Dermis microvascular lymphatic vessel endothelial cell (primary cell): Measurements from ENCODE around the gene EPHB1. TPM values are rescaled to one million over a fixed set of nuclear protein-coding genes. Genes with fewer than 3 reads are reported as not detected.

Source experiments
- DNase-seq, 2 donors: peaks; one replicate each; pipeline versions ENCODE4 v3.0.0 to v3.0.0-alpha.2; 2010; ENCODE audit warnings: low read depth in 2 of 2
- total RNA-seq: library from RNA; depleted of rRNA; stranded (reverse); fragments of >200 nt; gene quantifications from 2 replicates; pipeline ENCODE4 v1.2.1, GENCODE V29; 2014

Gene EPHB1
- total RNA-seq, 1 donor from 2014 or later: 1.4 TPM

- no peak for DNase-seq
Measured at GRCh38 chr3:134807189-134807588, 12.1 kb downstream of the EPHB1 start.

GRCh38 chr3:134808835-134809234 lies 13.8 kb downstream of the EPHB1 start:
- no peak for DNase-seq

- no peak for DNase-seq
Measured at GRCh38 chr3:134809427-134810051, 14.5 kb downstream of the EPHB1 start.

- DNase-seq: no peak
Measured at GRCh38 chr3:134810052-134810435, 15.0 kb downstream of the EPHB1 start.

GRCh38 chr3:134810850-134811249 lies 15.8 kb downstream of the EPHB1 start:
- no peak for DNase-seq

GRCh38 chr3:134813618-134814017 lies 18.6 kb downstream of the EPHB1 start:
- DNase-seq: no peak

- DNase-seq: no peak
Measured at GRCh38 chr3:134815519-134815918, 20.5 kb downstream of the EPHB1 start.

GRCh38 chr3:134816623-134817022 lies 21.6 kb downstream of the EPHB1 start:
- no peak for DNase-seq

- no peak for DNase-seq
Measured at GRCh38 chr3:134817297-134817696, 22.2 kb downstream of the EPHB1 start.

GRCh38 chr3:134820994-134821393 lies 25.9 kb downstream of the EPHB1 start:
- no peak for DNase-seq

- DNase-seq: no peak
Measured at GRCh38 chr3:134822090-134822489, 27.0 kb downstream of the EPHB1 start.

GRCh38 chr3:134823679-134824078 lies 28.6 kb downstream of the EPHB1 start:
- no peak for DNase-seq

- DNase-seq: no peak
Measured at GRCh38 chr3:134824791-134825190, 29.7 kb downstream of the EPHB1 start.

- DNase-seq: no peak
Measured at GRCh38 chr3:134827213-134827612, 32.2 kb downstream of the EPHB1 start.

GRCh38 chr3:134829721-134830120 lies 34.7 kb downstream of the EPHB1 start:
- no peak for DNase-seq

- no peak for DNase-seq
Measured at GRCh38 chr3:134832585-134832984, 37.5 kb downstream of the EPHB1 start.

GRCh38 chr3:134833453-134834163 lies 38.5 kb downstream of the EPHB1 start:
- no peak for DNase-seq

GRCh38 chr3:134836921-134837320 lies 41.9 kb downstream of the EPHB1 start:
- no peak for DNase-seq

- no peak for DNase-seq
Measured at GRCh38 chr3:134838599-134838998, 43.5 kb downstream of the EPHB1 start.

- no peak for DNase-seq
Measured at GRCh38 chr3:134839422-134839821, 44.4 kb downstream of the EPHB1 start.

- no peak for DNase-seq
Measured at GRCh38 chr3:134839990-134840389, 44.9 kb downstream of the EPHB1 start.

GRCh38 chr3:134840459-134840858 lies 45.4 kb downstream of the EPHB1 start:
- no peak for DNase-seq

- DNase-seq: no peak
Measured at GRCh38 chr3:134846084-134846483, 51.0 kb downstream of the EPHB1 start.
